Measurements from ENCODE around the gene CD8B2.
A peak's percentile ranks its signal among the peaks of the same experiment; 100 is the strongest.
"Not testable (repeated sequence)": the region's sequence is repeated elsewhere in the genome, so short reads cannot be mapped to it uniquely, and the experiment has no call there.

Gene CD8B2

DNA sequence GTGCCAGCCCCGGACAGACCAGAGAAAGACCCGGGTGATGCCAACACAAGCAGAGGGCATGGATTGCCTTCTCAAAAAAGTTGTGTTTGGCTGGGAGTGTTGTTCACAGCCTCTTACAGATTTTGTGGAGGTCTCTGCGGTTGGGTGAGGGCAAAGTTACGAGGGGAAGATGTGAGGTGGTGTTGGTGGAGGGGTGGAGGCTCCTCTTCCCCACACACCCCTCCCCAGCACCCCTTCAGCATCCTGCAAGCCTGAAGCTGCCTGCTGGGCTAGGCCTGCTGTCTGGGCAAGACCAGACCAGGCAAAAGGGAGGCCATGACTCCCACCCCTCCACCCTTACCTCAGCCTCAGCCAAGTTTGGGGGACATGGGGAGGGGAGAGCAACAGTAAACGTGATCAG is 26.2 kb downstream of the CD8B2 start:
- DNase-seq: not testable (repeated sequence)

DNA sequence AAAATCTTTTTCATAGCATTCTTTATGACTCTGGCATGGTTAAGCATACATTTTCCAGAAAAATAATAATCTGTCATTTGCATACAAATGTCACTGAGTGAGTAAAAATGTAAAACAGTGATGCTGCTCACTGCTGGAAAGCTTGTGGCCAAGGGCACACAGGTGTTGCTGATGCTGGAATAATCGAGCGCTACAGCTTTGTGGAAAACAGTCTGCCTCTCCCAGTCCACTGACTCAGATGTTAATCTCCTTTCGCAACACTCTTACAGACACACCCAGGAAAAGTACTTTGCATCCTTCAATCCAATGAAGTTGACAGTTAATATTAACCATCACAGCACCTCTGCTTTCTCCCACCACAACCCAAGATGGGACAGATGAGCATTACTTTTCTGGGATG is 27.7 kb downstream of the CD8B2 start:
- not testable (repeated sequence) for DNase-seq

DNA sequence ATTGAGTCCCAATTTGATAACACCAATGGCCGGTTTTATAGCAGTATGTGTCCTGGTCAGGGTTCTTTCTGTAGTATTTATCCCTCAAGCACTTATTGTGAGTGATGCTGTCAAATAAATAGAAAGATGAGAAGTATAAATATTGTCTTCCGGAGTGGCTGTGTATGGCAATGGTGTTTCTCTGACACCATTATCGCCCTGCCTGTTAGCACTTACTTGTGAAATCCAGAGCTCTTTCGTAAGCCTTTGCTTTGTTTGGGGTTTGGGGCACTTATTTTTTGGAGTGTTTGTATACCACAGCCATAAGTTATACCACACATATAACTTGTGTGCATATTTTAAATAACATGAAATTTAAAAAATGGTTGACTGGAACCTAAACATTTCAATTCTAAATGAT is 29.3 kb downstream of the CD8B2 start:
- peak; percentile 5 for DNase-seq

DNA sequence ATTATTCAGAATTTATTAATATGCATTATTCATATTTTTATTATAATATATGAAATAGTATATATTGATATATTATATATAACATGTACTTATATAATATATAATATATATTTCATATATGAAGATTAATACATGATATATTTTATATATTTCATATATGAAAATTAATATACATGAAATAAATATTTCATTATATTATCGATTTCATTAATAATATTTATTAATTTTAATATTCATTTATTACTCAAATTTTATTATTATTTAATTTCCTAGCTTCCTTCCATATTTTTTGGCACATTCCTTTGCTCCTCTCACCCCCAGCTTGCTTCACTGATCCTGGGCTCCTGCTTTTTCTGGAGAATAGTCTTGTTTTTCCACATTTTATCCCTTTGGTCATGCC is 29.7 kb downstream of the CD8B2 start:
- no peak for DNase-seq

DNA sequence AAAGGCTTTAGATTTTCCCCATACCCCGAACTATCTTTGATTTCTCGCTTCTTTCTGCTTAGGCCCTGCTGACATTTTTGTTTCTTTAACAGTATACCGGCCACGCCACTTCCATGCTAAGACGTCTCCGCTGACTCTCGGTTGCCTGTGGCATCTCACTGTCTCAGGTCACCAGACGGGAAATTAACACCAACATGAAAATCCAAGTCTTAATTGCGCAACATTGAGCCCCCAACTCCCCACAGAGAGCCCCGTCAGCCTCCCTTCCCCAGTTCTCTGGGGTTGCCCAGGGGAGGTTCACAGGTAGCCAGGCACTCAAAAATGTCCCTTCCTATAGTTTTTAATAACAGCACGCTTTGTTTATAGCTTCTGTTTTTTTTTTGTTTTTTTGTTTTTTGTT is 30.2 kb downstream of the CD8B2 start:
- DNase-seq: no peak

DNA sequence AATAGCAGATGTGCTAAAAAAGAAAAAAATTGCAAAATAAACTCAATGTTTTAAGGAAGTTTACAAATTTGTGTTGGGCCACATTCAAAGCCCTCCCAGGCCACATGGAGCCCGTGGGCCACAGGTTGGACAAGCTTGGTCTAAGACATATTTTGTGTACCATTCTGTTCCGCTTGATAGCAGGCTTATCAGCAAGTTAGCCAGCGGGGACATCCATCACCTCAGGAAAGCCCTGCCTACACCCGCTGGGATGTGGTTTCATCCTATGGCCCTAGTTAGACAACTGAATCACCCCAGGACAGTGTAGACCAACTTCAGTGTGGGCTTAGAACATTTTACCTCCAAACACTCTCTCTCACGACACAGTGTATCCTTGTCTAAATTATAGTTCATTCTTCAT is 32.6 kb downstream of the CD8B2 start:
- no peak for DNase-seq

DNA sequence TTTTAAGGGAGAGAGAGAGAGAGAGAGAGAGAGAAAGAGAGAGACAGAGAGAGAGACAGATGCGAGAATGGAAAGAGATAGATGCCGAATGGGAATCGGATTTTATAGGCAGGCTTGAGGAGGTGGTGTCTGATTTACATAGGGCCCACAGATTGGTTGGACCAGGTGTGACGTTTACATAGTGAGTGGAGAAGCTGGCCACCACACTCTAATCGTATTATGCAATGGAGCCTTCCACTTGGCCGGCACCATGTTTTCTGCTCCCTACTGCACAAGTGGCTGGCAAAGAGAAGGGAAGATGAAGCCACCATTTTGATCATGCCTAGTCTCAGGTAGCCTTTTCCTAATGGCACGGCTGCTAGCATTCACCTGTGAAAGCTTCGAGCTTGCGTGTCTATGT is 33.9 kb downstream of the CD8B2 start:
- DNase-seq: no peak

DNA sequence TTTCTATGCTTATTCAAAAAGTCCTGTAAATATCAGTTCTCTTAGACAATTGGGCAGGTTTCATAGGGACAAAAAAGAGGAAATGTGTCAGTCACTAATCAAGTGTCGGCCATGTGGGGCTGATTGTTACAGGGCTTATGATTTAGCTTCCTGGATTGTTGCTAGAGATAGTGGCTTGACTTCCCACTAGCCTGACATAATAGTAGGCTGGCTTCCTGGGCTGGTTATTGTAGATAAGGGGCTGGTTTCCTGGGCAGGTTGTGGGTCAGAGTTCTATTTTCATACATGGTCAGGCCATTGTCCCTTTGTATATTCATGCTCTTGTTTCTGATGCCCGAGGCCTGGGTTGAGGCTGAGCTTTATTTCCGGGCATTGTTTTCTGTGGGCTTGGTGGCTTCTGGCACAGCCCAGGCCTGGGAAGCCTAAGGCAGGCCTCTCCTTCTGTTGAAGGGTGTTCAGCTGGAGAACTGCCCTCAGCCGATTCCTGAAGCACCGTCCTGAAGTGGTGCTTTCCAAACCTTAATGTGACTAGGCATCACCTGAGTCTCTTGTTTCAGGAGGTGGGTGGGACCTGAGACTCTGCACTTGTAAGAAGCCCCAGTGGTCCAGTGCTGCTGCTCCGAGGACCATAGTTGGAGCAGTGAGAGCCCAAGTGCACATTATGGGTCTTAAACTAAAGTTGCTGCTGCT is 37.0 kb downstream of the CD8B2 start:
- no peak for DNase-seq

DNA sequence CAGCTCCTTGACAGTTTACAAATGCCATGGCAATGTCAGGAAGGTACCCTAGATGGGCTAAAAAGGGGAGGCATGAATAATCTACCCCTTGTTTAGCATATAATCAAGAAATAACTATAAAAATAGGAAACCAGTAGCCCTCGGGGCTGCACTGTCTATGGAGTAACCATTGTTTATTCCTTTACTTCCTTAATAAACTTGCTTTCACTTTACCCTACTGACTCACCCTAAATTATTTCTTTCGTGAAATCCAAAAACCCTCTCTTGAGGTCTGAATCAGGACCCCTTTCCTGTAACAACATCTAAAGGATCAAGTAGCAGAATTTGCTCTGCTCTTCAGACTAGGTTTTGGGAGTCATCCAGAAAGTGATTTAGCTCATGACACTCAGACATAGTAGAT is 43.7 kb downstream of the CD8B2 start:
- DNase-seq: no peak

DNA sequence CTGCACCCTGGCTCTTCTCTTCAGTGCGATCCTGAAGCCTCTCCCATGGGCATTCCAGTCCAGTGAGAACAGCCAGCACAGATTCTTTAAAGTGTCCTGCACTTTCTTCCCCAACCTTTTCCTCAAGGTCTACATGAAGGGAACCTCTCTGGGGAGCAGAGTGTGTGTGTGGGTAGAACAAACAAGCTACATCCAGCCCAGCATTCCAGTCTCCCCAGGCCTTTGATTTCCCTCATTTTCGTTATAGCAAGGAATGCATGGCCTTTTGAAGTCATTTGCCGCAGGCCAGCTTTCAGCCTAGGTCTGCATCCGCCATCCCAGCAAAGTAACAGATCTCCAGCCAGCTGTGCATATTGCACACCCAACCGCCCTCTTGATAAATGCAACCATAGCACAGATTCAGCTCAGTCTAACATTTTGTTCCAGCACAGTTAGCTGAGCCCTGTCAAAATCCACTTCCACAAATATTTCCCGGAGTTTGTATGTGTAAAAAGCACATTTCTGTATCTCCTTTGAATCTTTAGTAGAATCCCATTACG is 44.6 kb downstream of the CD8B2 start:
- no peak for DNase-seq

DNA sequence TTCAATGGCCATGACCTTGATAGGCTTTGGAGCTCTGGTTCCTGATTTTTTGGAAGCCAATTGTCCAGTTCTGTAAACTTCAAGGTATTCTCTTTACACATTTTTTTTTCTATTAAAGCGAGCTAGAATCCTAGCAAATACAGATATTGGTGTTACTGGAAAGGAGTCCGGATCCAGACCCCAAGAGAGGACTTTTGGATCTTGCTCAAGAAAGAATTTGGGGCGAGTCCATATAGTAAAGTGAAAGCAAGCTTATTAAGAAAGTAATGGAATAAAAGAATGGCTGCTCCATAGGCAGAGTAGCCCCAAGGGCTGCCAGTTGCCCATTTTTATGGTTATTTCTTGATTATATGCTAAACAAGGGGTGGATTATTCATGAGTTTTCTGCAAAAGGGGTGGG is 45.1 kb downstream of the CD8B2 start:
- no peak for DNase-seq

DNA sequence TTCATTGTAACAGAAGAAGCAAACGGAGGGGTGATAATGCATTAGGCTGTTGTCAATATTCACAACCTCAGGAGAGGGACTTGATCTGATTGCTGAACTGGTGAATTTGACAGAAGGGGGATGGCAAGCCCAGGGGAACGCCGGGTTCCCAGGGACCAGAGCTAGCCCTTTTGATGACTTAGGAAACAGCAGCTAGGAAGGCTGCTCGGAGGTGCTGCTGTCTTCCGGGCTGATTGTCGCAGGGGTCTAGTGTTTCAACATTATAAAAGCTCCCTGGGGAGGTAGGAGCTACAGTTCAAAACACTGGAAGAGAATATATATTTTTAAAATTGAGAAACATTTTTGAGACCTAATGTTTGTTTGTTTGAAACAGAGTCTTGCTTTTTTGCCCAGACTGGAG is 47.3 kb downstream of the CD8B2 start:
- DNase-seq: no peak

DNA sequence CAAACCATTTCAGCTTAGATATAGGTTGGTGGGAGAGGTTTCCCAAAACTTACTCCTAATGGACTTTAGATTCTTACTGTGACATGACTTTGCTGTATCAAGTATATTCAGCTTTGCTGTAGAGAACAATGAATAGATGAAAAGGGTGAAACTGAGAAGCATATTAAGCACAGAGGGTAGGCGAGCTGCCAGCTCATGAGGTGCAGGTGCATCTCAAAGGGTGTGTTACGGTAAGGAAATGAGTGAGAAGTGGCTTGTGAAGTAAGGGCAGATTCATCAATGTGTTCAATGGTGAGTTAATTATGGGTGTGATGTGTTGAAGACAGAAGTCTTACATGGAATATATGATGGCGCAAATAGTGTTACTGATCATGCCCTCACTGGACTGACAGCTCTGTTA is 49.3 kb downstream of the CD8B2 start:
- no peak for DNase-seq

DNA sequence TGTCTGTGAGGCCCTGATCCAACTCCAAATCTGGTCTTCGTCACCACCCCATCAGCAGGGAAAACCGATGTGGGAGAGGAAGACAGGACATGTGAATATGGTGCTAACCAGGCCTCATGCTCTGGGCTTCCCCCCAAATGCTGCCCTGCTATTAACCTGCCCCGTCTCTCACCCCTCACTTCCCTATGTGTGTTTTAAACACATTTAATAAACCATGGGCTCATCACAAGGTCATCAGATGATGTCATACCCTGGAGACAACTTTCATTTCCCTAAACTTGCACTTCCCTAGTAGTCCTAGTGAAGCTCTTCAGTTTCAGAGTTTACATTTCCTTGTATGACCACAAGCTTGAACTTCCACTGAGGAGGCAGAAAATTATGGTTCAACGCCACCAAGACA is 49.9 kb downstream of the CD8B2 start:
- DNase-seq: no peak

DNA sequence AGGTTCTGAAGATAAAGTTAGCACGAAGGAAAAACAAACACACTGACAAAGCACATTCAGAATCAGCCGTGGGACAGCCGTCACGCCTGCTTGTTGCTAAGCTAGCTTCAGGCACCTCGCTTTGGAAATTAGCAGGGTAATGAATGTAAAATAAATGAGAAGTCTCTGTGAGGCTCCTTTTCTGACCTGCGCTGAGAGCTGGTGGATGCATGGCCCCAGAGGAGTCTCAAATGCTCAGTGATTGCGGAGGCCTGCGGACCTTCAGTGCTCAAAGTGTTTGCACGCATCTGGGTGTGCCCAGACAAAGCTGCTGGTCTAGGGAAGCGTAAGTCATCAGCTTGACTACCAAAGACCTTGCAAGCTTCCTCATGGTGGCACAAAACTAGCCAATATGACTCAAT is 50.6 kb downstream of the CD8B2 start:
- no peak for DNase-seq

DNA sequence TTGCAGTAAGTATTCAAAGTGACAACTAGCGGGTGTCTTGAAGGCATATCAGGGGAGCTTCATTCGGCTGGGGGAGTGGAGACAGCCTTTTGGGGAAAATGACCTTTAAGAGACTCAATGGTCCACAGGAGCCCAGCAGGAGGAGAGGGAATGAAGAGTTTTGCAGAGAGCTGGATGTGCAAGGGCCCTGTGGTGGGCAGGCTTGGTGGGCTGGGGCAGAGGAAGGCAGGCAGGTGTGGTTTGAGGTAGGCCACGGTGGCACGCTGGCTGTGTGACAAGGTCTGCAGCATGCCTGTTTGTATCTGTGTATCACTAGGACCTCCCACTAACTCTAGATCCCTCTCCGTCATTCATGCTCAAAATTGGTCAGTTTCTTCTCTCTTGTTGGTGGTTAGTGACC is 53.7 kb downstream of the CD8B2 start:
- DNase-seq: no peak

DNA sequence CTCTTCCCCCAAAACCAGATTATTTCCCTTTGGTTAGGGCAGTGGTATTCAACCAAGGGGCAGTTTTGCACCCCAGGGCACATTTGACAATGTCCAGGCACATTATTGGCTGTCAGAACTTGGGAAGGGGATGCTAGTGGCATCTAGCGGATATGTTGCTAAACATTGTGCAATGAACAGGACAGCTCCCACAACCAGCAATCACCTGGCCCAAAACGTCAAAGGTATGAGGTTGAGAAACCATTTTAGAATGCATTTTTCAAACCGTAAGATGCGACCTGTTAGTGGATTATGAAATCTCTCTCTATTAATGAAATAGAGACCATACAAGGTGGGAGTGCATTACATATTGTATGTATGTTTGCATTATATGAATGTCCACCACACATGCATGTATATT is 54.2 kb downstream of the CD8B2 start:
- DNase-seq: no peak

DNA sequence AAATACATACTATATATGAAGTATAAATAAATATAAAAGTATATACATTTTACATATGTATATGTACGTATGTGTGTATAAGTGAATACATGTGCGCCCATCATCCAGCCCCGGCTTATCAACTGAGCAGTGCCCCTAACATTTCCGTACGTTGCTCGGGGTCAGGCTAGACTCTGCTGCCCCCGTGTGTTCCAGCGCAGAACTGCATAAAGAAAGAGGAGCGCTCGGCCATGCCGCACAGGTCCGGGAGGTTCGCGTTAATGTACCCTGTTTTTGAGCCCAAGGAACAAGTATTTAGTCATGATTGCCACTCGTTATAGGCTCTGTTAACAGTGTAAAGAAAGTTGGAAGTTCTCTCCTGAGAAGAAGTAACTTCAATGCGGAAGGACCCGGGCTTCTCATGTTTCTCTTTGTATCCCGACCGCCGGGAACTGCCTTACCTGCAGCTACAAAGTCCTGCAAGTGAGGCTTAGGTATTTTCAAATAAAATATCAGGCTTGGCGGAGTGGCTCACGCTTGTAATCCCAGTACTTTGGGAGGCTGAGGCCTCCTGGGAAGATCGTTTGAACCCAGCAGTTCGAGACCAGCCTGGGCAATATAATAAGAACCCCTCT is 55.7 kb downstream of the CD8B2 start:
- peak; percentile 84 for DNase-seq

DNA sequence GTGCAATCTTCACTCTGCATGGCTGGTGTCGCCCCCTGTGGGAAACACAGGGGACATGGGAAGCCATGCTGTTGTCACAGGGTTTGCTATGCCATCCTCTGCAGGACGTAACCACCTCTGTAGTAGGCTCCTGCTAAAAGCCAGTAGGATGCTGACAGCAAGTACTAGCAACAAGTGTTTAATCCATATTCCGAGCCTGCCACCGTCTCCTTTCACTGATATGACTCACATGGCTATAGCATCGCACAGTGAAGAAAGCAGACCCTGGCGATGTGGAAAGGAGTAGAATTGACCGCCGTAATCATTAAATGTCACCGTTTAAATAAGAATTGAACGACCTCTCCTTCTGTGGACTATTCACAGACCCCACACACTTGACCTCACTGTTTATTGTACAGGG is 57.8 kb downstream of the CD8B2 start:
- no peak for DNase-seq

DNA sequence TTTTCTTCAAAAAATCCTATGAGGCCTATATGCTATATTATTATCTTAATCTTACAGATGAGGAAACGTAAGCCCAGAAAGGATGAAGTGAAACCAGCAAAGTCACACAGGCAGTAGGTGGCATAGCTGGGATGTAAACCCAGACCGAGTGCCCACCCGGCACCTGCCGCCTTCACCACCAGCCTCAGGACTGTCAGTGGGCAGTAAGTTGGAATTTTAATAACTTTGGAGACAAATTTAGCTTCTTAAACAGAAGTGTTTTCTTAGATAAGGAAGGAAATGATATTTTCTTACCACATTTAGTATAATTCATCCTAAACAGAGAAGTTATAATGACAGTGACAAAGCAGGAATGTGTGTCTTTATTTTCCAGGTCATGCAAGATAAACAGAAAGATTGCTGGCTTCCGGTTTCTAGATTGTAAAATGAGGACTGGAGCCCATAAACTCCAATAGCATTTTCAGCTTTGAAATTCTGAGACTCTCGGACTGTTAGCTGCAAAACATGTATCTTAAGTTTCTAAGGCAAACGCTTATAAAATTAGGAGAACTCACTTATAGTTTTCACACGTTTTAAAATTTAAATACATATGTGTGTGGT is 59.3 kb downstream of the CD8B2 start:
- DNase-seq: peak; percentile 28

DNA sequence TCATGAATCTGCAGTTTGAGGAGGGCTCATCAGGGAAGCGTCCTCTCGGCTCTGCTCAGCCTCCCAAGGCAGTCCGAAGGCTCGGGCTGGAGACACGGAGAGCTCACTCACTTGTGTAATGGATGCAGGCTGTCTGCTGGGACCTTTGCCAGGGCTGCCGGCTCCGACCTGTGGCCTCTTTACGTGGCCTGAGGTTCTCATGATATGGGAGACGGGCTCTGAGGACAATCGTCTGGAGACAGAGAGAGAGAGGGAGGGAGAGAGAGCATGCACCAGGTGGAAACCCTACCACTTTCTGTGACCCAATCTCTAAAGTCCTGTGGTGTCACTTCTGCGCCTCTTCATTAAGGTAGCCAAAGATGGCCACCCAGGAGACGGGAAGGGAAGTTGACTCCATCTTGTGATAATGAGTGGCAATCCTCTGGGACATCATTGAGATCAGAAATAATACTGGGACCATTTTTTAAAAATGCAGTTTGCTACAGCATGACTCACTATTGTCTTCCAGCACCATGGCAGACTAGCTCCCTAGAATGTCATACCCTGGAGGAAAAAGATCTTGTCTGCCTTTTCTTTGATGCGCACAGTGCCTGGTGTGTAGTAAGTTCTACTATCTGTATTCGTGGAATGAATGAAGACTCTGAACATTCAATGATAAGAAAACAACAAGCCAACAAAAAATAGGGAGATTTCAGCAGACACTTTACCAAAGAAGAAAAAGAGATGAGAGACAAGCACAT is 60.2 kb downstream of the CD8B2 start:
- DNase-seq: no peak

DNA sequence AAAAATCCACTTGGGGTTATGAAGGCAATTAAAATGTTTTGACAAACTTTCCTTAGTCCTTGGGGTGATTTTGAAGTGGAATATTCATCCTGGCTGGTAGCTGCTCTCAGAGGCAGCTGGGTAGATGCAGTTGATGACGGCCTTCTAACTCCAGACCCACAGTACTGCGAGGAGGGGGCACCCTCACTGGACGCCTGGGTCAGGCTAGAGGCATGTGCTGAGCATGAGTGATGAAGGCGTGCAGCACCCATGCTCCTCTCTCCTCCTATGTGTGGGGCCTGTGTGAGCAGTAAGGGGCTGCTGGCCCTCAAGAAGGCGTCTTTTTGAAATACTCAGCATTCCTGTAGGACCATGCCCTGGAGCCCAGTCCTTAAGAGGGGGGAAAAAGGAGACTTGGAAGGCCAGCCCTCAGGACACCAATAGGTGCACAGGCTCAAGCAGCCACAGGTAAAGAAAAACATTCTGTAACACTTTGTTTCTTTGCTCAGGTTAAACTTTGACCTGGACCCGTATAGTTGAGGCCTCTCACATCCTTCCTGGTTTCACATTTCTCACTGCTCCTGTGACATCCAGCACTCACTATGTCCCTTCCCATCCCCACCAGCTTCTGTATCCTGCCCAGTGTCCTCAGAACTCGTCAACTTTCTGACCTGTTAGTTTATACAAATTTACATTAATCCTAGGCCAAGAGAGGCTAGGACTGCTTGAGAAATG is 64.4 kb downstream of the CD8B2 start:
- no peak for DNase-seq

DNA sequence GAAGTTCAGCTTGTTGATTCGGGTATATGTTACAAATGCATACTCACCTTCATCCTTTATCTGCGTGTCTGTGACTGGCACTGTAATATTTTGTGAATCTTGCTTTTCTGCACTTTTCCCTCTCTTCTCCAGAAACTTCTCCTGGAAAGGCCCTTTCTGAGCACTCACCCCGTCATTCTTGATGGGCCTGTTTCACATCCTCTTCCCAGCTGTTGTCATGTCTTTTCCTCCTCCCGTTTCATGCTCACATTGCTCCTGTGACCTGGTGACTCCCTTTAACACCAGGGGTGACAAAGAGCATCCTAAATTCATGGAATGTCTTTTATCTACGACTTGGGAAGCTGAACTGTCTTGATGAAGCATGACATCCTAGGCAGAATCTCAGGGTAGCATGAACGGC is 65.8 kb downstream of the CD8B2 start:
- DNase-seq: no peak

All from hematopoietic multipotent progenitor cell treated with erythropoietin and hydrocortisone succinate and interleukin-3 and kit ligand, for 6 days (in vitro differentiated cells).